NCI-H82 (cell line): ENCODE results near the gene CNTN4.
"Not testable (repeated sequence)": the region's sequence is repeated elsewhere in the genome, so short reads cannot be mapped to it uniquely, and the experiment has no call there.

Source experiments
- DNase-seq: peaks from one replicate; lab custom pipeline; 2025; lab: John Stamatoyannopoulos, UW

CNTN4 gene

GRCh38 chr3:2516762-2517441 is 418.2 kb downstream of the CNTN4 start:
- DNase-seq: no peak

GRCh38 chr3:2517500-2518172 is 419.0 kb downstream of the CNTN4 start:
- peak; percentile 3 for DNase-seq

- DNase-seq: no peak
Observed at GRCh38 chr3:2523281-2523836, 424.7 kb downstream of the CNTN4 start.

GRCh38 chr3:2525968-2526367 is 427.3 kb downstream of the CNTN4 start:
- no peak for DNase-seq

- DNase-seq: no peak
Observed at GRCh38 chr3:2526926-2527325, 428.3 kb downstream of the CNTN4 start.

- not testable (repeated sequence) for DNase-seq
Observed at GRCh38 chr3:2527328-2527727, 428.7 kb downstream of the CNTN4 start.

GRCh38 chr3:2534767-2535166 is 436.1 kb downstream of the CNTN4 start:
- DNase-seq: not testable (repeated sequence)

- no peak for DNase-seq
Observed at GRCh38 chr3:2535206-2535605, 436.5 kb downstream of the CNTN4 start.

GRCh38 chr3:2536575-2536974 is 437.9 kb downstream of the CNTN4 start:
- DNase-seq: no peak

GRCh38 chr3:2540115-2540514 is 441.4 kb downstream of the CNTN4 start:
- DNase-seq: no peak

GRCh38 chr3:2543247-2543646 is 444.6 kb downstream of the CNTN4 start:
- DNase-seq: no peak

GRCh38 chr3:2544212-2544611 is 445.5 kb downstream of the CNTN4 start:
- DNase-seq: no peak

- DNase-seq: no peak
Observed at GRCh38 chr3:2544718-2545117, 446.1 kb downstream of the CNTN4 start.

GRCh38 chr3:2547049-2547448 is 448.4 kb downstream of the CNTN4 start:
- no peak for DNase-seq

GRCh38 chr3:2554656-2555055 is 456.0 kb downstream of the CNTN4 start:
- DNase-seq: no peak

- DNase-seq: no peak
Observed at GRCh38 chr3:2558796-2559195, 460.1 kb downstream of the CNTN4 start.

- DNase-seq: no peak
Observed at GRCh38 chr3:2567451-2567850, 468.8 kb downstream of the CNTN4 start.

GRCh38 chr3:2568156-2568555 is 469.5 kb downstream of the CNTN4 start:
- DNase-seq: no peak

- peak; percentile 46 for DNase-seq
Observed at GRCh38 chr3:2568929-2569328, 470.3 kb downstream of the CNTN4 start.

GRCh38 chr3:2577571-2577970 is 478.9 kb downstream of the CNTN4 start:
- no peak for DNase-seq

- no peak for DNase-seq
Observed at GRCh38 chr3:2578560-2578959, 479.9 kb downstream of the CNTN4 start.

GRCh38 chr3:2579206-2579605 is 480.5 kb downstream of the CNTN4 start:
- DNase-seq: peak; percentile 89

- DNase-seq: no peak
Observed at GRCh38 chr3:2583046-2583445, 484.4 kb downstream of the CNTN4 start.
